Inferior parietal cortex (tissue), 1 donor: ENCODE results near the gene SRC.

ENCODE experiments used
- DNase-seq: peaks from one replicate; pipeline ENCODE4 v3.0.0-alpha.2; 2016; ENCODE audit errors: extremely low spot score

The SRC gene

DNA sequence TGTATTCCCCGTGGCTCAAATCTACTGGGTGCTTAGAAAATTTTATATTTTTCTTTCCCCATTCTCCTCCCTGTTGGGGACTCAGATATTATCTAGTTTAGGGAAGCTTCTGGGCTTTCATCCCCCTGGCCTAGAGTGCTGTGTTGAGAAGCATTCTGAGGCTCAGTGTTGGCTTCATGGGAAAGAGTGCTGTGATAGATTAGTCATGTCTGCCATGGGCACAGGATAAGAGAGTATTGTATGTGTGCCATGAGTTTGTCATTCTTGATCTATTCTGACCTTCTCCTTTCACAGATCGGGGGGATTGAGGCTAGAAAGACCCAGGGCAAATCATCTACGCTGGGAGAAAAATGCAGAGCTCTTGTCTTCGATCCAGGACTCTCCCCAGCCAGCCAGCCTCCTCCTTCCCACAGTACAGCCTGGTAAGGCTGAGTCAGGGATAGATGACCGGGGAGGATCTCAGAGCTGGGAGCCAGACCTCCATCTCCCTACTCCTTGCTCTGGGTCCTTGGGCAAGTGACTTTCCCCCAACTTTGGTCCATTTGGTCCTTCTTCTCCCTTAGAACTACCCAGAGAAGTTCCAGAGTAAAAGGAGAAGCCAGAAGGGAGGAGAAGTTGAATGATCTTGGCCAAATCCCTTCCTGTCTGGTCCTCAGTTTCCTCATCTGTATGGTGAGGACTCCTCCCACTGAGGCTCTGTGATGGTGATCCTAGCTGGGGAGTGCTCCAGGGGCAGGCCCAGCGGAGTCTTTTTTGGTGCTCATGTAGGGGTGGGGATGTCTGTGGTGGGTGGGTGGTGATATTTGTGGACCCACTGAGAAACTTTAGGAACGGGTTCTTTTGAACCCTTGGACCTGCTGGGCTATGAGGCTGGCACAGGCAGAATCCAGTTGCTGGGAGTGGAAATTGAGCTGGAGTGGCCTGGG is 5.0 kb downstream of the SRC start:
- DNase-seq: no peak

- no peak for DNase-seq
Observed at GRCh38 chr20:37351689-37352607, 6.0 kb downstream of the SRC start.

- no peak for DNase-seq
Observed at GRCh38 chr20:37352608-37352980, 6.7 kb downstream of the SRC start.

DNA sequence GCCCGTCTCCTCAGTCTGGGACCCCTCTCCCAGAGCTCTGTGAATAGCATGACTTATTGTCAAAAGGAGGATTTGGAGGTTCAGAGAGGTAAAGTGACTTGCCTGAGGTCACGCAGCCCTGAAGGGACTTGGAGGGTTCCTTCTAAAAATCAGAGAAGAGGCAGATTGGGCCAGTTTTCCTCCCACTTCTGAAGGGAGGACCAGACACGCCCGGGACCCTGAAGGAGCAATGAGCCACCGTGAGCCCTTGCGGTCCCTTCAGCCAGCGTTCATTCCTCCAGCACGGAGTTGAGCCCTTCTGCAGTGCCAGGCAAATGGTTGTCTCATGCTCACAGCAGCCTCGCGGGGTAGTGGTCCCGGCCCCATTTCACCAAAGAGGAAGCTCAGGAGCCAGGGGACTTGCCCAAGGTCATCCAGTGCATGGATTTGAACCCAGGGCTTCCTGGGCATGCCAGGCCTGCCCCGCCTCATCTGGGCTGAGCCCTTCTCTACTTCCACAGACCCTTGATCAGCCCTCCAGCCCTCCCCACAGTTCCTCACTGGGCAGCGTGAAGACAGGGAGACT is 7.4 kb downstream of the SRC start:
- DNase-seq: no peak

DNA sequence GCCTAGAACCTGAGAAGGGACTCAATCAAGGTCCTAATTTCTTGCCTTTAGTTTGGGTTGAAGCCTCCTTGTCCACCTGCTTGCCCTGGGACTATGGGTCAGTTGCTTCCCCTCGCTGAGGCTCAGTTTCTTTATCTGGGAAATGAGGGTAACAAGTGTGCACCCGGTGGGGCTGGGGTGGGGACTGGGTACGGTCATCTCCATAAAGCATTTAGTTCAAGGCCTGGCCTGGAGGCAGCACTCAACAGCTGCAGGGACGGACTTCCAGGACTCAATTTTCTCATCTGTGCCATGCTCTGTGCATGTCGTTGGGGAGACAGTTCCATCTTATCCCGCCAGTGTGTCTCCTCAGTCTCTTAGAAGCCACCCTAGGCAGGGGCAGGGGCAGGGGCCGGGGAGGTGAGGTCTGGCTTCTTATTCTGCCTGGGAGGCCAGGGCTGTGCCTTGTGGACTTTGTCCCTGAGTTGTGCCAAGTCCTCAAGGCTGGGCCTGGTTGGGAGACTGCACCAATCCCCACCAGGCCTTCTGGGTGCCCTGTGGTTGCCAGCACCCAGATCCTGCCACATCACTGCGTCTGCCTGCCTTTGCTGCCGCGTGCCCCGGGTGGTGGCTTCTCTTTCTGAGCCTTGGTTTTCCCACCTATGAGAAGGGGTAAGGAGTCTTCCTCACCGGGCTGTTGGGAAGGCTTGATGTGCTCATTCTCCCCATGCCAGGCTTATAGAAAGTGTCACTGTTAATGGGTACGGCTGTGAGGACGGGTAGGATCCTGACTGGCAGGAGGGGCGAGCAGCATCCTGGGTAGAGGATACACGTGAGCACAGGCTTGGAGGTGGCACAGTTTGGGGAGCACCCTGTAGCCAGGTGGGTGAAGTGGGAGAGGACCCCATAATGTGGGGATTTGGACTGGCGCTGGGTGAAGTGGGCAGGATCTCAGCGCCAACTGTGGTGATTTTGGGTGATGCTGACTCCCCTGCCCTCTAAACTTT is 8.6 kb downstream of the SRC start:
- DNase-seq: no peak

- DNase-seq: no peak
Observed at GRCh38 chr20:37355252-37356180, 9.6 kb downstream of the SRC start.

- no peak for DNase-seq
Observed at GRCh38 chr20:37356387-37356786, 10.4 kb downstream of the SRC start.

DNA sequence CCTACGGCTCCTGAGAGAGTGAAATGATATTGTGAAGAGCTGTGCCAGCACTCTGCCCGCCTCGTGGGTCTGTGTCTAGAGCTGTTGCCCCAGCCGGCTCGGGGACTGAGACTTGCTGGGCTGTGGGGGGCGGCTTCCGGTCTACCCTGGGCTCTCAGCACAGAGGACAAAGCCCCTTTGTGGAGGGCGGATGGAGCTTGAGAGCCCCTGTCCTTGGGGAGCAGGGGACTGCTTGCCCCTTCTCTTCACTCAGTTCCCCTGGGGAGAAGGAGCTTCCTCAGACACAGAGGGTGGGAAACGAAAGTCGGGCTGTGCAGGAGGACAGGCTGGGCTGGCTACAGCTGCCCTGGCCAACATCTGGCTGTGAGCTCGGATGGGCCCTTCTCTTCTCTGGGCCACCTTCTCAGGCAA is 11.0 kb downstream of the SRC start:
- DNase-seq: no peak

DNA sequence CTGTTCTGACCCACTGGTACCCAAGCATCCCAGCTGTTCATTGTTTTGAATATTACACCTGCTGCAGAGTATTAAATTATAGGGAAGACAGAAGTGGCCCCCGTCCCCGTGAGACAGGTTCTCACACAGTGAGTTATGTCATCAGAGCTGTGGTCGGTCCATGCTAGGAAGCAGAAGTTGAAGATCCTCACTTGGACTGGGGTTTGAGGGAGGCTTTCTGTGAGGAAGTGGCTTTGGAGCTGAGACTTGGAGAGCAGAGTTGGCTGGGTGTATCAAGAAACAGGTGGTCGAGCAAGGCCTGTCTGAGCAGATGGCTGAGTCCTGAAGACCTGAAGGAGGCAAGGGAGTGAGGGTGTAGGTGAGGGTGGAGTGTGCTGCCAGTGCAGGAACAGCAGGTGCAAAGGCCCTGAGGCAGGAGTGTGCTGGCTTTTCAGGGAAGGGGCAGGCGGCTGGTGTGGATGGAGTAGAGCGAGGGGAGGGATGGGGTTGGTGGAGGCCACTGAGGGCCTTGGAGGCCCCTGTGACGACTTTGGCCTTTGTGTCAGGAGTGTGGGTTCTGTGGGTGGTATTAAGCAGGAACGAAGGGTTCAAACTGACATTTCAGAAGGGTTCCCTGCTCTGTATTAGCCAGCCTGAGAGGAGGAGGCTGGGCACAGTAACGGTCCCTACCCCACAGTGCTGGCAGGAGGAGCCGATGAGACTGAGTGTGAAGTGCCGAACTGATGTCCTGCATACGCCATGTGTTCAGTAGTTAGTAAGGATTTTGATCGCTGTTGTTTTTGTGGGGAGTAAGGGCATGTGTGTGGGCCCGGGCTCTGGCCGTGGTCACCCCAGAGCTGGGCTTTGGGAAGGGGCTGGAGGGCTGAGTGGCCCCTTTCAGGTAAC is 11.8 kb downstream of the SRC start:
- DNase-seq: peak; percentile 17

DNA sequence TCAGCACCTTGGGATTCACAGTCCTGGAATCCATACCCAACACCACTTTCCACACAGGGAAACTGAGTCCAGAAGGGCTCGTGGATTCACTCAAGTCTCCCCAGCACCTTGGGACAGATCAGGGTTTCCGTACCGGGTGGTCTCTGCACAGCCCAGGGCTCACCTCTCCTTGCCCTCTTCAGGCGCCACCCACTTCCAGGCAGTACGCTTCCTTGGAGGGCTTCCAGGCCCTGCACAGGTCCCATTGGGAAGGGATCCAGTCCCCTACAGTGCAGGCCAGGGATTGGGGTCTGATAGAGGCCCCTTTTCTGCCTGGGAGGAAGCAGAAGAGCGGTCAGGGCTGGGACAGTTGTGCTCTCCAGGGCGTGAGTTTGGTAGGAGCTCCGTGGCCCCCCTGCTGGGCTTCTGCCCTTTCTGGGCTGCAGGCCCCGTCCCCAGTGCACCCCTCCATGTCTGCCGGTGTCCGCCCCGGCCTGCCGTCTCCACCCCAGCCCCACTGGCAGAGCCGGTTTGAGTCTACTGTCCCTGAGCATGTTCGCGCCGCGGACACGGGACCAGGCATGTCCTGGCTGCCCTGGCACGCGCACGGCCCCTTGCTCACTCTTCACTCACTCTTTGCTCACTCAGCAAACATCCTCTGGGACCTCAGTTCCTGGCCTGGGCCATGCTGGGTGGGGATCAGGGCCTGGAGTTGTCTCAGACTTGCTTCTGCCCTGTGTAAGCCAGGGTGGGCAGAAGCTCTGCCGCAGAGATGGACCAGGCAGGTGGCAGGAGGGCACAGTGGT is 12.6 kb downstream of the SRC start:
- no peak for DNase-seq

GRCh38 chr20:37359331-37359730 is 13.4 kb downstream of the SRC start:
- no peak for DNase-seq

DNA sequence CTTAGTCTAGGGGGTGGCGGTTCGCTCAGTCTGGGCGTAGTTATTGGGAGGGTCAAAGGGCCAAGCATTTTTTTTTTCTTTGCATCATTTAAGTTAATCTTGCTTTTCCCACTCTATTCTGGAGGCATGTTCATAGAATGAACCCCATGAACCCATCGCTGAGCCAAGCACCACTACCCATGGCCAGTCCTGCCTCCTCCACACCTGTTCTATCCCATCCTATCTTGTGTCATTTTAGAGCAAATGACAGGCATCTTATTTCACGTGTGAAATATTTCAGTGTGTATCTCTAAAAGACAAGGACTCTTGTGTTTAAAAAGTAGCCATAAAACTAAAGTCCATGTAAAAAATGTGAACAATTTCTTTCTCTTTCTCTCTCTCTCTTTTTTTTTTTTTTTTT is 13.9 kb downstream of the SRC start:
- DNase-seq: no peak

GRCh38 chr20:37360391-37361115 is 14.6 kb downstream of the SRC start:
- no peak for DNase-seq

DNA sequence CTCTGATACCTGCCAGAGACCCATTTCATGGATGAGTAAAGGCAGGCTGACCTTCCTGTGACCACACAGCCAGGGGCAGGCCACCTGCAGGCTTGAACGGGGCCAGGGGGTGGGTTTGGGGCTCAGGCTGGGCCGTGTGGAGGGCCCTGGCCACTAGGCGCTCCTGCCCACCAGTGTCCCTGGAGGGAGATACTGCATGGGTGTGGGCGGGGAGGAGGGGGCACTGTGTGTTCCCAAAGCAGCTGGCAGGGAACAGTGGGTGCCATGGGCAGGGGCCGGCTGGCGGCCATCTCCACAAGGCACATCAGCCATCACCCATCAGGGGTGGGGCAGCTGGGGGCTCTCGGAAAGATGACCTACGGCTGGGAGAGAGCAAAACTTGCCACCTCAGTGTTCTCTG is 15.4 kb downstream of the SRC start:
- no peak for DNase-seq

- no peak for DNase-seq
Observed at GRCh38 chr20:37362231-37362792, 16.4 kb downstream of the SRC start.

- no peak for DNase-seq
Observed at GRCh38 chr20:37362821-37363220, 16.9 kb downstream of the SRC start.
